GM12872 (cell line): ENCODE results near the gene GPR176.
A peak's percentile ranks its signal among the peaks of the same experiment; 100 is the strongest.

Experiments used
- TF ChIP-seq, protein P1 (sequence below): IDR thresholded peaks from 3 replicates; pipeline ENCODE4 v1.5.1; 2011; ENCODE audit warnings: low read depth, mild to moderate bottlenecking, low read length, moderate library complexity; ENCODE audit not compliant: insufficient read depth

GPR176 gene

DNA sequence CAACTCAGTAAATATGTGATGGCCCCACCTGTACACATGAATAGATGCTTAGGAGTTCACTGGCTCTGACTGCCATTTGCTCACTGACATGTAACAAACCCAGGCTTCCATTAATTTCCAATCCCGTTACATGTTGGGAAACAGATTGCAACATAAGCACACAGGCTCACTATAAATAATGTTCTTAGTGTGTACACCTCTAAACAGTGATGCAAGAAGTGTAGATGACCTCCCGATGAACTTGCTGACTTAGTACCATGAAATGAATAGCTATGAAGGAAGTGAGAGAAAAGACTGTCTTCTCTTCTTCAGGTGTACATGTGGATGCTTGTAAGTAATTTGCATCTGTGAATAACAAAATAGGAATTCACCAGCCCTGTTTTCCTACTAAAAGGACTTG lies 116.0 kb downstream of the GPR176 start:
- TF ChIP-seq, protein P1, sequence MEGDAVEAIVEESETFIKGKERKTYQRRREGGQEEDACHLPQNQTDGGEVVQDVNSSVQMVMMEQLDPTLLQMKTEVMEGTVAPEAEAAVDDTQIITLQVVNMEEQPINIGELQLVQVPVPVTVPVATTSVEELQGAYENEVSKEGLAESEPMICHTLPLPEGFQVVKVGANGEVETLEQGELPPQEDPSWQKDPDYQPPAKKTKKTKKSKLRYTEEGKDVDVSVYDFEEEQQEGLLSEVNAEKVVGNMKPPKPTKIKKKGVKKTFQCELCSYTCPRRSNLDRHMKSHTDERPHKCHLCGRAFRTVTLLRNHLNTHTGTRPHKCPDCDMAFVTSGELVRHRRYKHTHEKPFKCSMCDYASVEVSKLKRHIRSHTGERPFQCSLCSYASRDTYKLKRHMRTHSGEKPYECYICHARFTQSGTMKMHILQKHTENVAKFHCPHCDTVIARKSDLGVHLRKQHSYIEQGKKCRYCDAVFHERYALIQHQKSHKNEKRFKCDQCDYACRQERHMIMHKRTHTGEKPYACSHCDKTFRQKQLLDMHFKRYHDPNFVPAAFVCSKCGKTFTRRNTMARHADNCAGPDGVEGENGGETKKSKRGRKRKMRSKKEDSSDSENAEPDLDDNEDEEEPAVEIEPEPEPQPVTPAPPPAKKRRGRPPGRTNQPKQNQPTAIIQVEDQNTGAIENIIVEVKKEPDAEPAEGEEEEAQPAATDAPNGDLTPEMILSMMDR: no peak

DNA sequence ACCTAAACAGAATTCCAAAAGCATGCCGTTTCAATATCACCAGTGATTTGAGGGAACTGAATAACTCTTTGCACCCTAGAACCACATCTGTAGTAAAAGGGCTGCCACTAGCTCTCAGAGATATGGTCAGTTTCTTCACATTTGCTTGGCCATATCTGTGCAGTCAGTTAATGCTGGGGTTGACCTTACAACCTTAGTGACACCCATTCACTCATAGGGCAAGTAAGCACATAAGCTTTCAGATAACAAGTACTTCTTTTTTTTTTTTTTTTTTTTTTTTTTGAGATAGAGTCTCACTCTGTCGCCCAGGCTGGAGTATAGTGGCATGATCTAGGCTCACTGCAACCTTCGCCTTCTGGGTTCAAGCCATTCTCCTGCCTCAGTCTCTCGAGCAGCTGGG lies 117.0 kb downstream of the GPR176 start:
- TF ChIP-seq, protein P1: no peak

DNA sequence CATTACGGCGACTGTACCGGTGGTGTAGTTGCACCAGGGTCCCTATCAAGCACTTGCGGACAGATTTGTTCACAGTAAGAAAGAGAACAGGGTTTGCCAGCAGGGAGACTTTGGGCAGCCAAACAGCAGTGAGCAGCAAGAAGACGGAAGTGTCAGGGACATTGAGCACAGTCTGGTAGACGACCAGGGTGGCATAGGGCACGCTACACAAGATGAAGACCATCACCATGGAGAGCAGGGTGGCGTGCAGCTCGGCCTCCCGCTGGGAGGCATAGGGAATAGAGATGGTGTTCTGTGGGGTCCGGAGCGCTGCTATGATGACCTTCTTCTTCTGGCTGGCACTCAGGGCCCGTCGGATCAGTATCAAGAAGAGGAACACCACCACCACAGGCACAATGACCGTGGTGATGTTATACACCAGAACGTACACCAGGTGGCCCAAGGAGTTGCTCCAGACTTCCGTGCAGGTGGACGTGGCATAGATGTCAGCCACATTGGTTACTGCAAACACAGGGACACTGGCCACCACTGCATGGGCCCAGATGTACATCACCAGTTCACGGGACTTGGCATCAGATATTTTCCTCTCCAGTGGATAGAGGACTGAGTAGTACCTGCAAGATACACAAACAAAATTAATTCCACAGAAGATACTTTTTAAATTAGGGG lies 118.3 kb downstream of the GPR176 start:
- TF ChIP-seq, protein P1: peak; percentile 77

DNA sequence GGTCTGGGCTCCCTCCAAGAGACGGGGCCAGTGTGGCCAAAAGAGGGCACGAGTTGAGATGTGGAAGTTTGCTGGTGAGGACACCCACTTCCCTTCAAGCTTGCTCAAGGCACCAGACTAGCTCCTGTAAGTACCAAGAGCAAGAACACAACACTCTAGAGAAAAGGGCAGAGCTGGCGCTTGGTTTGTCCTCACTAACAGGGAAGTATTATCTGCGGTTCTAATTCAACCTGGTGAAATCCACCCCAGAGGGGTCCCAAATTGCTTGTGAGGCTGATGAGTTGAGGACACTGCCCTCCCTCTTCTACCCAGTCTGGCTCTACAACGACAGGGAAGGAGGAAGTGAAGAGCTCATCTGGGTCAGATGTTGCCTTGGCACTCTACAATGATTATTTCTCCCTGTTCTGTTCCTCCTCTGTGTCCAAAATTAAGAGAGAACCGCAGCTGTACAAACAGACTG lies 120.5 kb downstream of the GPR176 start:
- TF ChIP-seq, protein P1: no peak

DNA sequence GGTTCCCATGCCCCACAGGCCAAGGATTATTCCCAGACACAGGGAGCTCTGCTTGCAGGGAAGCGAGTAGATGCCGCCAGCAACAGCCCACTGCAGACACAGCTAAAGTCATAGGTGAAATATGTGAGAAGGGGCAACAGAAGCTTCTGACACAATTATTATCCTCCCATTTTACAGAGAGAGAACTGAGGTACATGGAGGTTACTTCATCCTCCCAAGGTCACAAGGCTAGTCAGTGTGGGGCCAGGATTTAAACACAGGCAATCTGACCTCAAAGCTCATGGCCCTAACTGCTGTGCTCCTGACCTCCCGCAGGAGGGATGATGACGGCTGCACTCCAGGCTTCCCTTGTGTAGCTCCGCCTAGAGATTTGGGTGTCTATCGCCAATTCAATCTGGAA lies 121.7 kb downstream of the GPR176 start:
- TF ChIP-seq, protein P1: no peak

DNA sequence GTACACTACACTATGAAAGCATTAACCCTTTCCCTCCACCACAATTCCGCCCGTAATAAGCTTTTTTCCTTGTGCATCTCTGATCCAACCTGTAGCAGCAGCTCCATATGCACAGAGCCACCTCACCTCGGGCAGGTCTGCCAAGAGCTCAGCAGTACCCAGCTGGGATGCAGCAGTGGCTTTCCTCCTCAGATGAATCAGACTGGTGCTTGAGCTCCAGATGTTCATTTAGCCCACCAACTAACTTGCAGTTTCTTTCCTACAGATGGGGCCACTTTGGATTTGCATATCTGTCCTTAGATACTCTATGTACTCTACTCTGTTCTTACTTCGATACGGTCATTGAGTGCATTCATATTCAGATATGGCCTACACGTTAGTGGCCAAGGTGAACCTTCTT lies 122.7 kb downstream of the GPR176 start:
- TF ChIP-seq, protein P1: no peak

DNA sequence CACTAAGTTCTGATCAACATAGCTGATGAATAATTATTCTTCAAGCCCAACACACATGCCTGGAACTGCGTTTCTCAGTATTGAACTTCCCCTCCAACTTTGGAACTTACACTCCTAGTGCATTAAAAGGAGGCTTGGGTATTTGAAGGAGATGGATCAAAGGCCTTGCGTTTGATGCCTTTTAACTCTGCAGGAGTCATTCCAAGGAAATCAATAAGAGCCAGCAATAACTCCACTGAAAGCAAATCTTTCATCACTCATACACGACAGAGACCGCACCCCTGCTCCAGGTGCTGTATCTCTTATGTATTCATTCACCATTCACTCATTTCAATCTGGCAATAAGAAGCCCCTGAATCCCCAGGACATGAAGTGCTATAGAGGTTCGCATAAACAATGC lies 123.5 kb downstream of the GPR176 start:
- TF ChIP-seq, protein P1: no peak
